HUES6 (cell line): Measurements from ENCODE around the gene SNRNP25.

ENCODE experiments used
- H3K27ac ChIP-seq: 2 replicates; pipeline ENCODE4 v1.7.0; 2013; ENCODE audit warnings: low read depth, mild to moderate bottlenecking, low read length, inconsistent platforms
- H3K27me3 ChIP-seq: 2 replicates; pipeline ENCODE4 v1.6.1; 2013; ENCODE audit warnings: low read length; ENCODE audit not compliant: control insufficient read depth, insufficient read depth
- H3K36me3 ChIP-seq: 2 replicates; pipeline ENCODE4 v1.6.1; 2013; ENCODE audit warnings: low read length; ENCODE audit not compliant: control insufficient read depth, insufficient read depth
- H3K4me1 ChIP-seq: 2 replicates; pipeline ENCODE4 v1.6.1; 2013; ENCODE audit warnings: low read length; ENCODE audit not compliant: control insufficient read depth, insufficient read depth
- H3K4me3 ChIP-seq: 2 replicates; pipeline ENCODE4 v1.5.1; 2013; ENCODE audit warnings: low read depth, low read length
- H3K9ac ChIP-seq: one replicate; pipeline ENCODE4 v1.6.1; 2013; ENCODE audit warnings: mild to moderate bottlenecking, low read length
- H3K9me3 ChIP-seq: 2 replicates; pipeline ENCODE4 v1.6.1; 2013; ENCODE audit warnings: low read depth, low read length; ENCODE audit not compliant: control insufficient read depth, insufficient read depth

The SNRNP25 gene

GRCh38 chr16:94918-95265, 41.3 kb downstream of the SNRNP25 start:
- H3K36me3 ChIP-seq, result peaks cover 26% of the 10 kb centered on the region

DNA sequence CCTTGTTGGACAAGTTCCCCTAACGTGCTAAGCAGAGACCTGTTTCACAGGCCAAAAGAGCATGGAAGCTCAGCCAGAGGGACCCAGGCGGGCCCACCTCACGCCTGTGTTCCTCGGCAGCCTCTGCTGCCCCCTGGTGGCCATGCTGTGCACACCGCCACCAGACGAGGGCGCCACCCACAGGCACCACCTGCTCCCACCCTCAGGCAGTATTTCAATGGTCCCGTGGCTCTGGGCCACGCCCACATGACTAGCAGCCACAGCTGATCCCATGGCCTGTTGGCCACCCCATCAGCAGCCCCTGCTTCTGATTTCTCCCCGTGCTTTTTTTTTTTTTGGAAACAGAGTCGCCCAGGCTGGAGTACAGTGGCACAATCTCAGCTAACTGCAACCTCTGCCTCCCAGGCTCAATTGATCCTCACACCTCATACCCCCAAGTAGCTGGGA, 43.3 kb downstream of the SNRNP25 start:
- no peak overlapping the region for H3K4me3 ChIP-seq
- H3K27me3 ChIP-seq, result no peaks in the 10 kb centered on the region
- no peak overlapping the region for H3K9ac ChIP-seq
- no peaks in the 10 kb centered on the region; the same call in 1 of the 2 replicates for H3K4me1 ChIP-seq
- H3K36me3 ChIP-seq, result peaks cover 19% of the 10 kb centered on the region
- H3K9me3 ChIP-seq, result no peaks in the 10 kb centered on the region
- no peak overlapping the region for H3K27ac ChIP-seq

More at GRCh38 chr16:94918-95265, 41.3 kb downstream of the SNRNP25 start:
- Histone ChIP-seq H3K27me3 (no peaks in the 10 kb centered on the region), H3K9me3 (no peaks in the 10 kb centered on the region), H3K9ac (no peak overlapping the region), H3K4me3 (no peak overlapping the region), H3K4me1 (no peaks in the 10 kb centered on the region; the same call in 1 of the 2 replicates), H3K27ac (no peak overlapping the region)

GRCh38 chr16:97822-98221, 44.2 kb downstream of the SNRNP25 start:
- Histone ChIP-seq H3K27ac (no peak overlapping the region), H3K9me3 (no peaks in the 10 kb centered on the region), H3K36me3 (peaks cover 15% of the 10 kb centered on the region), H3K4me1 (no peaks in the 10 kb centered on the region; the same call in 1 of the 2 replicates), H3K4me3 (no peak overlapping the region), H3K27me3 (no peaks in the 10 kb centered on the region), H3K9ac (no peak overlapping the region)

- H3K4me3 ChIP-seq, result no peak overlapping the region
- no peaks in the 10 kb centered on the region for H3K27me3 ChIP-seq
- no peak overlapping the region for H3K9ac ChIP-seq
- H3K9me3 ChIP-seq, result no peaks in the 10 kb centered on the region
- H3K4me1 ChIP-seq, result no peaks in the 10 kb centered on the region; the same call in 1 of the 2 replicates
- no peak overlapping the region for H3K27ac ChIP-seq
- H3K36me3 ChIP-seq, result peaks cover 17% of the 10 kb centered on the region; the same call in 1 of the 2 replicates
These were observed 47.4 kb downstream of the SNRNP25 start for GRCh38 chr16:100989-101388.

DNA sequence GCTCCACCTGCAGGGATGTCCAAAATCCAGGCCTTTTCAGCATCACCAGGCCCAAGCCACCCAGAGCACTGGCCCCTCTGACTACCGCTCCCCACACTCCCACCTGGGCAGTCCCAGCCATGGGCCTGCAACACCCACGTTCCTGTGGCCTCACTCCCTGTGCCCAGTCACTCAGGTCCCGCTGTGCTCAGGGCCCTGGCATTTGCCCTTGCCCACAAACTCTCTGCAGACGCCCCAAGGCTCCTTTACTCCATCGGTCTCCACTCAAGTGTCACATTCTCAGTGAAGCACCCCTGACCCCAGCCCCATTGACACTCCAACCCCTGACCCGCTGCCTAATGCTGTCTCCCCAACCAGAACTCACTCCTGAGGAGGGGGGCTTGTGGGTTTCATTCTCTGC, 48.0 kb downstream of the SNRNP25 start:
- no peak overlapping the region for H3K9ac ChIP-seq
- no peaks in the 10 kb centered on the region for H3K4me1 ChIP-seq
- H3K27me3 ChIP-seq, result no peaks in the 10 kb centered on the region
- no peak overlapping the region for H3K27ac ChIP-seq
- peaks cover 17% of the 10 kb centered on the region; the same call in 1 of the 2 replicates for H3K36me3 ChIP-seq
- no peaks in the 10 kb centered on the region for H3K9me3 ChIP-seq
- H3K4me3 ChIP-seq, result no peak overlapping the region

GRCh38 chr16:102060-102855, 48.6 kb downstream of the SNRNP25 start:
- no peaks in the 10 kb centered on the region for H3K4me1 ChIP-seq
- no peaks in the 10 kb centered on the region for H3K9me3 ChIP-seq
- no peak overlapping the region for H3K9ac ChIP-seq
- H3K4me3 ChIP-seq, result no peak overlapping the region
- no peak overlapping the region for H3K27ac ChIP-seq
- no peaks in the 10 kb centered on the region for H3K27me3 ChIP-seq
- peaks cover 17% of the 10 kb centered on the region; the same call in 1 of the 2 replicates for H3K36me3 ChIP-seq

GRCh38 chr16:104355-104754, 50.7 kb downstream of the SNRNP25 start:
- Histone ChIP-seq H3K4me1 (no peaks in the 10 kb centered on the region), H3K36me3 (peaks cover 11% of the 10 kb centered on the region; the same call in 1 of the 2 replicates)

DNA sequence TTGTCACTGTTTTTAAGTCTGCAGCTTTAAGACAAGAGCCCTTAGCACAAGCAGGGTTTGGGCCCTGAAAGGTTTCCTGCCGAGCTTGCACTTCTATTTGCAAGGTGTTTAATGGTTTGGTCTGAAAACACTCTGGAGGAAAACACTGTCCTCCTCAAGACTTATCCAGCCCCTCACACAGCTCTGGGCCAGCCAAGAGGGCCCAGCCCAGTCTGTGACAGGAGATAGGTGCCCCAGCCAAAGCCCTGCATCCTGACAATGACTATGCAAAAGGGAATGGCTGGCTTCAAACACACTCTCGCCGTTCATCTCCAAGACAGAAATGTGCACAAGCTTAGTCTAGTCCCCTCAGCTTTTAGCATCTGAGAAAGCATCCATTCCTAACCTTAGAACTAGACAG, 51.3 kb downstream of the SNRNP25 start:
- Histone ChIP-seq H3K9me3 (no peaks in the 10 kb centered on the region), H3K4me1 (no peaks in the 10 kb centered on the region), H3K27me3 (no peaks in the 10 kb centered on the region), H3K4me3 (no peak overlapping the region), H3K27ac (no peak overlapping the region), H3K9ac (no peak overlapping the region), H3K36me3 (peaks cover 15% of the 10 kb centered on the region; the same call in 1 of the 2 replicates)

More at GRCh38 chr16:104355-104754, 50.7 kb downstream of the SNRNP25 start:
- no peak overlapping the region for H3K9ac ChIP-seq
- H3K4me3 ChIP-seq, result no peak overlapping the region
- H3K9me3 ChIP-seq, result no peaks in the 10 kb centered on the region
- no peaks in the 10 kb centered on the region for H3K27me3 ChIP-seq
- no peak overlapping the region for H3K27ac ChIP-seq

GRCh38 chr16:105521-105920, 51.9 kb downstream of the SNRNP25 start:
- H3K36me3 ChIP-seq, result peaks cover 18% of the 10 kb centered on the region; the same call in 1 of the 2 replicates
- no peak overlapping the region for H3K27ac ChIP-seq
- H3K27me3 ChIP-seq, result no peaks in the 10 kb centered on the region
- no peaks in the 10 kb centered on the region for H3K4me1 ChIP-seq
- no peak overlapping the region for H3K9ac ChIP-seq
- H3K4me3 ChIP-seq, result no peak overlapping the region
- no peaks in the 10 kb centered on the region for H3K9me3 ChIP-seq

GRCh38 chr16:106623-107324, 53.1 kb downstream of the SNRNP25 start:
- Histone ChIP-seq H3K4me3 (no peak overlapping the region), H3K4me1 (no peaks in the 10 kb centered on the region), H3K27ac (no peak overlapping the region), H3K27me3 (no peaks in the 10 kb centered on the region), H3K9me3 (no peaks in the 10 kb centered on the region), H3K9ac (no peak overlapping the region), H3K36me3 (peaks cover 21% of the 10 kb centered on the region; the same call in 1 of the 2 replicates)
